Activated CD8-positive, alpha-beta memory T cell treated with anti-CD3 and anti-CD28 coated beads, Interleukin-2, amount 50 U/mL, for 1 hour (primary cell): ENCODE results near the gene MLANA.

Experiments used
- DNase-seq: peaks from one replicate; pipeline ENCODE4 v3.0.0-alpha.2; 2020; ENCODE audit errors: extremely low read depth

Gene MLANA, protein sequence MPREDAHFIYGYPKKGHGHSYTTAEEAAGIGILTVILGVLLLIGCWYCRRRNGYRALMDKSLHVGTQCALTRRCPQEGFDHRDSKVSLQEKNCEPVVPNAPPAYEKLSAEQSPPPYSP

DNA sequence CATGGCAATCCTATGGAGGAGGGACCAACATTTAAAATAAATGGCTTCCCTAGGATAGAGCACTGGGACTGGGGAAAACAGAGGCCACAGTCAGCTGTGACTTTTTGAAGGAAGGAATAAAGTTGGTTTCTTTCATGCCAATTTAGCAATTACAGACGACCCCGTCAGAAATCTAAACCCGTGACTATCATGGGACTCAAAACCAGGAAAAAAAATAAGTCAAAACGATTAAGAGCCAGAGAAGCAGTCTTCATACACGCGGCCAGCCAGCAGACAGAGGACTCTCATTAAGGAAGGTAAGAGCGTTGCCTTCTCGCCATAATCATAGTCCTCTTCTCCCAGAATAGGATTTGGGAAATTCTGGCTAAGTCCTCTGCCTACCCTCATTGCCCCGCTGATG lies at the start of gene MLANA:
Gene MLANA, plus strand, starts transcription at position 249 of the 400 bp plus-strand sequence. CDS start 1,586 bp downstream, outside the sequence.
- no peak for DNase-seq

DNA sequence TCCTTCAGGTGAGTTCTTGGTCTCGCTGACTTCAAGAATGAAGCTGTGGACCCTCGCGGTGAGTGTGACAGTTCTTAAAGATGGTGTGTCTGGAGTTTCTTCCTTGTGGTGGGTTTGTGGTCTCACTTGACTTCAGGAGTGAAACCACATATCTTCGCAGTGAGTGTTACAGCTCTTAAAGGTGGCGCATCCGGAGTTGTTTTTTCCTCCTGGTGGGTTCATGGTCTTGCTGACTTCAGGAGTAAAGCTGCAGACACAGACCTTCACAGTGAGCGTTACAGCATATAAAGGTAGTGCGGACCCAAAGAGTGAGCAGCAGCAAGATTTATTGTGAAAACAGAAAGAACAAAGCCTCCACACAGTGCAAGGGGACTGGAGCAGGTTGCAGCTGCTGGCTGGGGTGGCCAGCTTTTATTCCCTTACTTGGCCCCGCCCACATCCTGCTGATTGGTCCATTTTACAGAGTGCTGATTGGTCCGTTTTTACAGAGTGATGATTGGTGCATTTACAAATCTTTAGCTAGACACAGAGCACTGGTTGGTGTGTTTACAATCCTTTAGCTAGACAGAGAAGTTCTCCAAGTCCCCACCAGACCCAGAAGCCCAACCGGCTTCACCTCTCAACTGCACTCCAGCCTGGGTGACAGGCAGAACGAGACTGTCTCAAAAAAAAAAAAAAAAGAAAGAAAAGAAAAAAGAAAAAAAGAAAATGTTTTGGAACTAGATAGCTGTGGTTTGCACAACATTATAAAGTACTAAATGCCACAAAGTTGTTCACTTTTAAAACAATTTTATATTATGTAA lies 48.7 kb upstream of the MLANA start:
- peak; percentile 45 for DNase-seq

DNA sequence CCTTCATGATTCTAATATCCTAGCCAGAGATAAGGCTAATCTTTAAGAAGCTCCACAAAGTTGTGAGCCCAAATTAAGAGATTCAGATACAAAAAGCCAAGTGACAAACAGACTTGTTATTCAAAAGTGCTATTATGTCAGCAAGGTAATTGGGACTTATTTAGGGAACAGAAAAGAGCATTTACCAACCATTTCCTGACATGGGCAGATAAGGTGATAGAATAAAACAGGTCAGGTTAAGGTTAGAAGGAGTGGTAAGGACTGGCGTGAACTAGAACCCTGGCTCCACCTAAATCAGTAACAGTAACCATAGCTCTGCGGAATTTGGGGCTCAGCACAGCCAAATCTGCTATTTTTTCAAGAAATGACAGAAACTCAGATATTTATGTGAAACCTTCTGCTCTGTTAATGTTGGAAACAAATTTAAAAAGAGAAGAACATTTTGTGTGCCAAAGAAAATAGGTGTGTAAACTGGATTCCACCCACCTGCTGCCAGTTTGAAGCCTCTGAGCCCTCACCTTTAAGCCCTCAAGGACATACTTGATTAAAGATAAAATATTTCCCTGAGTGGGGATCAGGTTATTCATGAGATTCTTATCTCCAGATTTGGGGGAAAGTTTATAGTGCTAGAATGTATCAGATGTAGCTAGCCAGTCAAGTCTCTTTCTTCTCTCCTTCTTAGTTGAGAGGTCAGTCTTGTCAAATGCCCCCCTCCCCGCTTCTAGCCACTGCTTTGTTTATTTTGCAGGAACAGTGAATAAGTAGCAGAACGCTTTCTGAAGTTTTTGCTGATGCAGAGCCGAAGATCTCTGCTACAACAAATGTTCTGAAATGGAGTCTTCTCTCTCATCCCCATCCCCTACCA lies 47.5 kb upstream of the MLANA start:
- no peak for DNase-seq

DNA sequence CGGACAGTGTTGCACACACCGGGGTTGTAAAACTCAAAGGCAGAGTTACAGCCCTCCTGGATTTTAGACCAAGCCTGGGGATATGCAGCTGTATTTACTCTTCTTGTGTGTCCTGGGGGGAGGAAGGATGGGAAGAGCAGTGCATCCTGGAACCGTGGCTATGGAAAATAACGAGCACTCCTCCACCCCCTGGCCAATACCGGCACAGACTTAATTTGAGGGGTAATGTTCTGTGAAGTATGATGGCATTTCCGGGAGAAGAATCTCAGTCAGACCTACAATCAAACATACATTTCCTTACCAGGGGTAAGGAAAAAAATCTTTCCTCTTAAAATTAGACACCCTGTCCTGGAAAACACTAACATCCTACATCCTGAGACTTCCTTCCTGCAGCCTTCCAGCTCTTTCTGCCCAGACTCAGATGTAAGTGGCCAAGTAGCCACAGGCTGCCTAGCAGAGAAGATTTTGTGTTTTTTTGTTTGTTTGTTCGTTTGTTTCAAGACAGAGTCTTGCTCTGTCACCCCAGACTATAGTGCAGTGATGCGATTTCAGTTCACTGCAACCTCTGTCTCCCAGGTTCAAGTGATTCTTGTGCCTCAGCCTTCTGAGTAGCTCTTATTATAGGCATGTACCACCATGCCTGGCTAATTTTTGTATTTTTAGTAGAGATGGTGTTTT lies 46.8 kb upstream of the MLANA start:
- DNase-seq, result no peak

DNA sequence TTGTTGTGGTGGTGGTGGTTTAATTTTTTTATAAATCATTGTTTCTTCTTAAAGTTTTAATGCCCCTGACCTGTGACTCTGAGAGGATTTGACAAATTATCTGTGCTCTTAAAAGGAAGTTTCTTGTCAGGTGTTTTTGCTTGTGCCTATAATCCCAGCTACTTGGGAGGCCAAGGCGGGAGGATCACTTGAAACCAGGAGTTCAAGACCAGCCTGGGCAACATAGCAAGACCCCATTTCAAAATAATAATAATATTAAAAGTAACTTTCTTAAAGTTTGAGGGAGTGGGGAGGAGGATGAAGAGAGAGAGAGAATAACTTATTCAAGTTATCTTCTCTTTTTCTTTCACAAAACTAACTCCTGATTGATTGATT lies 45.5 kb upstream of the MLANA start:
- no peak for DNase-seq

DNA sequence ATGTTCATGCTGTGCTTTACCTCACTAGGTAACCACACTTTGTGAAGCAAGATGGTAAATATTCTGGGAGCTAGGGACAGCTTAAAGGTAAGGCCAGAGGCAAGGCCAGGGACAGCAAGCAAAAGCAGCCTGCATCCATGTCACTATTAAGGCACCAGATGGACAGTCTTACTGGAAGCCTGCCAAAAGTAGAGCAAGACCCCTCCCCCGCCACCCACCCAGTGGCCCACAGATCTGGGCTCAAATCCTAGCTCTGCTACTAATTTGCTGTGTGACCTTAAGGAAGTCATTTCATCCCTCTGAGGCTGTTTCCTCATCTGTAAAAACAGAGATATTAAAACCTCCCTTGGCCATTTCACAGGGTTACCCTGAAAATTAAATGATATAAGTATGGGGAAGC lies 44.6 kb upstream of the MLANA start:
- no peak for DNase-seq

DNA sequence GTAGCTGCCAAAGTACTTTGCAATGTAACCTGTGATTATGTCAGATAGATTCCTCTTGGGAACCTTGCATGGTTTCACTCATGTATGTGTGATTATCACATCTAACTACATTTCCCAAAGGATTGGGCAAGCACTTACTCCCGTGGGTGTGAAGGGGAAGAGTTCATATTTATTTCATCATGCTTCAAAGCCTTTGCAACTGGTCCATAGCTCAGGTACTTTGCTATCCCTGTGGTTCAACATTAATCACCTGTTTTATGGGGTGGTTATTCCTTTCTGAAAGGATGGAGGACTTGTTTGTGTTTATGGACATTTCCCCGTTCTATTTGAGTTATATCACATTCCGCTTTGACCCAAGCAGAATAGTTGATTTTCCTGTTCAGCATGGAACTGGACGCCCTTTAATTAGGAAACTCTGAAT lies 44.2 kb upstream of the MLANA start:
- DNase-seq, result no peak

DNA sequence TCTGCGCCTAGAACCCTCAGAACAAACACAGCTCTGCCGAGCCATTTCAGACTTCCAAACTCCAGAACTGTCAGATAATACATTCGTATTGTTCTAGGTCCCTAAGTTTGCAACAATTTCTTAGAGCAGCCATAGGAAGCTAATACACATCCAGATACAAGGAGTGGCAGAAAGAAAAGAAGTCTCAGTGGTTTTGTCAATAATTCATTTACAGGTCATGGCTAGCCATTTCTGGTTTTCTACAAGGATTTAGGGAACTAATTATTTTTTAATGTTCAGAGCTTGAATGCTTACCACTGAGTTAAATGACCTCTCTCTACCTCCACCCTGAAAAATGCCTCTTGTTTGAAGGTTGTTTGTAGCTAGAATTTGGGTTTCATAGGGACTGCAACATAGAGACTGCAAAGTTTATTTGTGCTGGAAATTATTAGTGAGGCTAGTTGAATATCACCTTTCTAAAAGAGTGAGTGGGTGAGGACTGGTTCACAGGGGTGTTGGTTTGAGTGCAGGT lies 42.3 kb upstream of the MLANA start:
- DNase-seq, result no peak

DNA sequence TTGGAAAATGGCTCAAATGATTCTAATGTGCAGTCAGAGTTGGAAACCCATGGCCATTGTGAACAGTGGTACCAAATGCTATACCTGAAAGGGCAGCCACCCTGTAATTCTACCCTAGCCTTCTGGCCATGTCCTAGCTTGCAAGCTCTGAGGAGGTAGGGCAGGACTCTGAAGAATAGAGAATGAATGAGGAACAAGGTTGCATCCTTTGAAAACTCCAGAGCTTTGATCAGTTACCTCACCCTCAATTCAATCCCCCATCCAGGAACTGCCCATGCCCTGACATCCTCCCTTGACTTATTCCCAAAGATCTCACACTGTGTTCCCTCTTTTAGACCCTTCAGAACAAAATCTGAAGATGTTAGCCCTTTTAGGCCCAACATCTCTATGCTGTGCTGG lies 40.0 kb upstream of the MLANA start:
- DNase-seq, result no peak

DNA sequence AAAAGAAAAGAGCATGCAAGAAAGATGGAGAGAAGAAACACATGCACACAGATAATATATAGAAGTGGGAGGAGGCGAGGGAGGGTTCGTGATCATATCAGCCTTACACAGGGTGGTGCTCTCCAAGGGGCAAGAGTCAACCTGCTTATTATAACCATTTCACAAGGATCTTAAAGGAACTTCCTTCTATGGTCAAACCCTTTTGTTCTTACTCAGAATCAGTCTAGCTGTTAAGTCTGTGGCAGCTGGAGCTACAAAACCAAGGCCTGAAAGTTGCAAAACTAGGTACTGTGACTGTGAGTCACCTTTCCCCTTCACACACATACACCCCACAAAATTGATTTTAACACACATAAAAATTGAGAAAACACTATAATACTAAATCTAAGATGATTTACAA lies 39.2 kb upstream of the MLANA start:
- no peak for DNase-seq

DNA sequence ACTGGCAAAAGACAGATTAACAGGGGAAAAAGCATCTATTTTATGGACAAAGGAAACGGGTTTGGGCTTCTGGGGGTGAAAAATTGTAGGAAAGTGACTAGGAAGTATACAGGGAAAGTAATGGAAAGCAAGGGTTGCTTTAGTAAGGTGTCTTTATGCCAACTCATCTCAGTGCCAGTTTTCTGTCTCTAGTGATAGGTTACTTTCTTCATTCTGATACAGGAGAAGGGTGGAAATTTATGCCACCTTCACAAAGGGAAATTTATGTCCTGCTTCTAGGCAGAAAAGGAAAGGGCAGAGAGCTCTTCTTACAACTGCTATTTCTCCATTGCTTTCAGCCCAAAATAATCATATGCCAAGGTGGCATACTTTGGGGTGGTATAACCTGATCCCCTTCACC lies 37.7 kb upstream of the MLANA start:
- no peak for DNase-seq

DNA sequence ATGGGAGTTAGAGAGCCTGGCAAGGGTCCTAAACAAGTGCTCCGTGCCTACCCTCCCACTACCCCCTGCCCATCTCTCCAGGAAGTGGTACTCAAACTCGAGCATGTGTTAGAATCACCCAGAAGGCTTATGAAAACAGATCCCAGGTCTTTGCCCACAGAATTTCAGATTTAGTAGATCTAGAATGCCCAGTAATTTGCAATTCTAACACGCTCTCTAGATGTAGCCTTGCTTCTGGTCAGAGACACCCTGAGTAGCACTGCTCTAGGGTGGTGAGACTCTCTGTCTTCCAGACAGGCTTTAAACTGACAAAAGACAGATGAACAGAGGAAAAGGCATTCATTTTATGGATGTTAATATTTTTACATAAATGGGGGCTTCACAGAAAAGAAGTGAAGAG lies 37.1 kb upstream of the MLANA start:
- no peak for DNase-seq

DNA sequence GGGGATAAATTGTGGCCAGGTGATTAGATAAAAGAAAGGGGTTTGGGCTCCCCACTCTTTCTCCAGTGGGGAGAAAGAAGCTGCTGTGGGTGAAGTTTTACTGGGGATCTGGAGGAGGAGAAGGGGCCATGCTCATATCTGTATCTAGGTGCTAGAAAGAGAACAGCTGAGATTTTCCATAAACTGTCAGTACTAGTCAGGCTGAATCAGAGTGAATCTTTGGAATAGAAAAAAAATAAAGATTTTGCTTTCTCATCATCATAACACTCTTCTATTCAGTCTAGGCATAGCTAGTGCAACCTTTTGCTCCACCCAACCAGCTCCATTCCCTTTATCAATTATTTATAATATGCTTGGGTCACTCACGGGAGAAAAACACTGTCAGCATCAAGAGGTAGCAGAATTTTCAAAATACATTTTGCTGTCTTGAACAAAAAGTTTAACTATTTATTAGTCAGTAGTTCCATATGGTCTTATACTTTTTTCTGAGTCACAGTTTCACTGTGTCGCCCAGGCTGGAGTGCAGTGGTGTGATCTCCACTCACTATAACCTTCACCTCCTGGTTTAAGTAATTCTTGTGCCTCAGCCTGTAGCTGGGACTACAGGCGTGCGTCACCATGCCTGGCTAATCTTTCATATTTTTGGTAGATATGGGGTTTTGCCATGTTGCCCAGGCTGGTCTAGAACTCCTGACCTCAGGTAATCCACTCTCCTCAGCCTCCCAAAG lies 36.5 kb upstream of the MLANA start:
- DNase-seq, result no peak

DNA sequence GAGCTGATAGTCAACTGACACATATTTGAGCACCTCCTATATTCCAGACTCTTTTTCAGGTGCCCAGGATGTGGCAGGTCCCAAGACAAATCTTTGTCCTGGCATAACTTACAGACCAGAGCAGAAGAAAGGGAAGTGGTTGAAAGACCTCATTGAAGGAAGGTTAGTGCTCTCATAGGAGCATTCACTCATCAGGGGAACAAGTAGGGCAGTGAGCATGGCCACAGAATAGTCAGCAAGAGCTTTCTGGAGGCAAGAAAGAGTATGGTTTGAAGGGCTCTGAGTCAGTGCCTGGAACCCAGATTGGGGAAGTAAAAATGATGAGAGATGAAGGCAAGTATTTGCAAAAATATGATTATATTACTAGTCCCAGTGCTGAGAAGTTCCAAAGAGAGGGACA lies 32.8 kb upstream of the MLANA start:
- DNase-seq, result no peak

DNA sequence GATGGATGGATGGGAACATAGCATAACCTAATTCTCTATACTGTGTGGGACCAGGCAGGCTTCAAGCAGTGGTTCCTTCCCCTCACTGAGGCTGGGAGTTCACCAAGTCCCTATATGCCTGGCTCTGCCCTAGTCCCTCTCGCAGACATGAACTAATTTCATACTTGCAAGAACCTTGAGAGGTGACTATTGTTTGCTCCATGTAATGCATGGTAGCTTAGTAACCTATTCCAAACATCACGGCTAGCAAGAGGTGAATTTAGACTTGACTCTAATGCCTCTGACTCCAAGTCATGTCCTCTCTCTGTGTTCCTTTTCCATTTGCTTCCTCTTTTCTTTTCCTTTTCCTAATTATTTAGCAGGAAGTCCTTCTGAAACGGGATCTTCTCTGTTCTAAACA lies 31.9 kb upstream of the MLANA start:
- no peak for DNase-seq

DNA sequence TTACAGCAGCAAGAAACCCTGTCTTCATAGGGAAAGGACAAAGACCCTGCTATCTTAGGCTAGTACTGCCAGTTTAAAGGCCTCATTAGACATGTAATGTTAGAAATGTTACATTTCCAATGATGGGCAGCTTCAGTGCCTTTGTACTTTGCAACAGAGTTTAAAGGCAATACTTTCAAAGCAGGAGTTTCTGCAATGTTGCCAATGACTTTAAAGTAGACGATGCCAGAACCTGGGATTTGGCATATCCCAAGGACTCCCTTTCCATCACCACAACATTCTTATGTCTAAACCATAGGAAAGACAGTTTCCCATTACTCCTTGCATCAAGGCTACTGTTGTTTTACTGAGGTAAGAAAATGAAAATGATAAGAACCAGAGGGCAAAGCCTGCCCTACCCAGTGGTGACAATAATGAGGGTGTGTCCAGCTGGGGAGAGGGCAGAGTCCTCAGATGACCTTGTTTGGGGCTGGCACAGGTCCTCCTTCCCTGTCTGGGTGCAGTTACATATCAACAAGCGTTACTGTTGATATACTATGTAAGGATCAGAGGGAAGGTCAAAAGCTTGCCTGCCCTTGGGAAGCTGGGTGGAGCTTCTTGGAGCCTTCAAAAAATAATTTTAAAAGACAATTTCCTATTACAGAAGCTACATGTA lies 27.5 kb upstream of the MLANA start:
- no peak for DNase-seq

DNA sequence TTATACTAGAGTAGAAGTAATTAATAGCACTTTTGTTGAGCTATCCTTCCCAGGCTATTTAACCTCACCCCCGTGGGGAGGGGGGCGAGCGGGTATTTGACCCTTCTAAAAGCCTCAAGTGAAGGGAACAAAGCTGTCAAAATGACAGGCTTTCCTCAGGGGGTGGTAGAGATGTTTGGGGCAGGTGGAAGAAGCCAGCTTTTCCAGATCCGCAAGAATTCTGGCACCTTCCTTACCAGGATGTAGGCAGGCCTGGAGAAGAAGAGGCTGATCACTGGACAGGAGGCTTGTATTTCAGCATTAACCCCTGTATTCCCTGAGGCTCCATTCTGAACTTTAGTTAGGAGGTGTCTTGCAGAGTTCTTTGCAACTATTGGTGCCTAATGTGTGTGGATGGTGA lies 26.2 kb upstream of the MLANA start:
- DNase-seq, result no peak

DNA sequence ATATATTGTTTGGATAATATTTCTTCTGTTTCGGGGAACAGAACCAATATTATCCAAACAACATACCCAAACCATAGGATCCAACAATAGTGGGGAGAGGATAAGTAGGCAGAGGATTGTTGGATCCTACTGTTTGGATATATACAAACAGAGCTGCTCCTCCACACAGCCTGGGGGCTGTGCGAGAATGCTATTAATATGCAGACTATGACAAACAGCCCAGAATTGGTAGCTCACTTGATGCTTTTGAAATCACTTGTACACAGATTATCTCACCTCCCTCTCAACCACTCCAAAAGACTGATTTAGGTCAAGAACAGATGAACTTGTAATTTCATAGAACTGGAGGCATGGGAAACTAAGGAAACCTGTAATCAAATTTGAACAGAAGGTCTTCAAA lies 24.4 kb upstream of the MLANA start:
- no peak for DNase-seq

DNA sequence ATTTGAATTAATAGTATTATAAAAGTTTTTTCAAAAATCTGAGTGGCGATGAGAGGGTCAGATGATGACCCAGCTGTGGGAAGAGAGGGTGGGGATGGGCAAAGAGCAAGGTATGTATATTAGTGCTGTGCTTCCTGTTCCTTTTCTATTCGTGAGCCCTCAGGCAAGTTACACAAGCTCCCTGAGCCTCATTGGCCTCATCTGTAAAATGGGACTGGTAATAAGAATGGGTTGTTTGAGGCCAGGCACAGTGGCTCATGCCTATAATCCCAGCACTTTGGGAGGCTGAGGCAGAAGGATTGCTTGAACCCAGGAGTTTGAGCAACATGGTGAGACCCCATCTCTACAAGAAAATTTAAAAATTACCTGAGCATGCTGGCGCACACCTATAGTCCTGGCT lies 24.0 kb upstream of the MLANA start:
- no peak for DNase-seq

DNA sequence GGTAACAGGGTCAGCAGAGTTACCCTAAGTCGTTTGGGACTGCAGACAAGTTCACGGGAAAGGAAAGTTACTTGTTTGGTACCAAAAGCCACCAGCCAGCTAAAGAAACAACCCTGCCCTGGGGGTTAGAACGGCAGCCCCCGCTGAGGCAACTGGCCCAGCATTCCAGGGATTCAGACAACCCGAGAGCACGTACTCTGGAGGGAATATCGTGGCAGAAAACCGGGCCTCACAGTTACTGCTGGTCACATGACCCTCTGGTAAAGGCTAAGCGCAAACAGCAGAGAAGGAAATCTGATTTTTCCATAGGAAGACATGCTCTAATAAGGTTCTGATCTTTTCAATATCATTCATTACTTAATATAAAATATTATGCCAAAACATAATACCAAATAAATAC lies 22.5 kb upstream of the MLANA start:
- DNase-seq, result no peak
